HL-60 (cell line): ENCODE data around the gene EPHB4.

Source experiments
- GABPA ChIP-seq: IDR thresholded peaks from 2 replicates; pipeline ENCODE4 v1.6.1; 2012; ENCODE audit warnings: low read depth
- SPI1 ChIP-seq: IDR thresholded peaks from 2 replicates; pipeline ENCODE4 v1.6.1; 2012; ENCODE audit warnings: low read depth, mild to moderate bottlenecking, borderline replicate concordance
- TF ChIP-seq, protein P1 (sequence below): IDR thresholded peaks from one replicate; pipeline ENCODE4 v1.5.1; 2011; ENCODE audit warnings: low read length, control low read depth, inconsistent platforms; ENCODE audit not compliant: insufficient read depth

DNA sequence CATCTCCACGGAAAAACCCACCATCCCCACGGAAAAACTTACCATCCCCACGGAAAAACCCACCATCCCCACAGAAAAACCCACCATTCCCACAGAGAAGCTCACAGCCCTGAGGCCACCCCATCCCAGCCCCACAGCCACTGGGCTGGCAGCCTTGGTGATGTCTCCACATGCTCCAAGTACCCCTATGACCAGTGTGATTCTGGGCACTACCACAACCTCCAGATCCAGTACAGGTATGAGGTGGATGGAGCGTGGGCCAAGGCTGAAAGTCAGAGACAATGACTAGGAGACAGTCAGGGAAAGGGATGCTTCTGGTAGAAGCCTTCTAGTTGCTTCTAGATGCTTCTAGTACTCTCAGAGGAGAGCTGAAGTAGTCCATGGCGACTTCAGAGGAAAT lies 74.3 kb downstream of the EPHB4 start:
- TF ChIP-seq, protein P1, sequence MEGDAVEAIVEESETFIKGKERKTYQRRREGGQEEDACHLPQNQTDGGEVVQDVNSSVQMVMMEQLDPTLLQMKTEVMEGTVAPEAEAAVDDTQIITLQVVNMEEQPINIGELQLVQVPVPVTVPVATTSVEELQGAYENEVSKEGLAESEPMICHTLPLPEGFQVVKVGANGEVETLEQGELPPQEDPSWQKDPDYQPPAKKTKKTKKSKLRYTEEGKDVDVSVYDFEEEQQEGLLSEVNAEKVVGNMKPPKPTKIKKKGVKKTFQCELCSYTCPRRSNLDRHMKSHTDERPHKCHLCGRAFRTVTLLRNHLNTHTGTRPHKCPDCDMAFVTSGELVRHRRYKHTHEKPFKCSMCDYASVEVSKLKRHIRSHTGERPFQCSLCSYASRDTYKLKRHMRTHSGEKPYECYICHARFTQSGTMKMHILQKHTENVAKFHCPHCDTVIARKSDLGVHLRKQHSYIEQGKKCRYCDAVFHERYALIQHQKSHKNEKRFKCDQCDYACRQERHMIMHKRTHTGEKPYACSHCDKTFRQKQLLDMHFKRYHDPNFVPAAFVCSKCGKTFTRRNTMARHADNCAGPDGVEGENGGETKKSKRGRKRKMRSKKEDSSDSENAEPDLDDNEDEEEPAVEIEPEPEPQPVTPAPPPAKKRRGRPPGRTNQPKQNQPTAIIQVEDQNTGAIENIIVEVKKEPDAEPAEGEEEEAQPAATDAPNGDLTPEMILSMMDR, result no peak
- TF ChIP-seq SPI1, result no peak
- no peak for TF ChIP-seq GABPA
